K562 (cell line): ENCODE measurements around the gene NPEPL1. TPM values are rescaled to one million over a fixed set of nuclear protein-coding genes. Genes with fewer than 3 reads are reported as not detected.

Source experiments
- ATAC-seq: fragments of 200-7000 bp; cut with Tn5 transposase; 3 replicates; pipeline ENCODE4 v1.9.1; 2020; ENCODE audit warnings: moderate library complexity
- BruUV-seq: library from RNA; stranded (reverse); fragments of 400-500 nt; replicated peaks from 2 replicates; lab custom pipeline; 2021; lab: Mats Ljungman, UMichigan
- CTCF ChIA-PET: fragments of 300-600 bp; formaldehyde crosslinking; extraction: SDS; loops from one replicate; lab custom pipeline; 2021; ENCODE audit warnings: low intra/inter-chr PET ratio; lab: Yijun Ruan, JAX
- POLR2A ChIA-PET: fragments of 300-600, 350-650 bp; sonication (Branson Sonifier 250); formaldehyde crosslinking; extraction: SDS; loops from one replicate; lab custom pipeline; 2021; ENCODE audit warnings: antibody characterized with exemption, inconsistent platforms; lab: Yijun Ruan, JAX
- DNase-seq, 4 experiments: peaks; one replicate each; pipeline versions ENCODE4 v3.0.0 to v3.0.0-alpha.2; 2011 to 2018; ENCODE audit warnings: low spot score in 3 of 4, mixed read lengths in 3 of 4; ENCODE audit errors: extremely low read depth in 1 of 4
- FAIRE-seq: peaks from 2 replicates; lab custom pipeline; 2011; peaks lifted over from hg19 to GRCh38; lab: Jason Lieb, UNC
- H2AFZ ChIP-seq: 2 replicates; pipeline ENCODE4 v1.6.0; 2011; ENCODE audit warnings: low read depth, low read length, control low read depth, inconsistent platforms
- H3K27ac ChIP-seq: fragments of 200-600 bp; 3 replicates; pipeline ENCODE4 v1.8.0; 2011; ENCODE audit warnings: low read depth, mild to moderate bottlenecking, control low read depth, inconsistent platforms, low read length, moderate library complexity, mixed read lengths; ENCODE audit errors: extremely low read depth
- H3K27me3 ChIP-seq, 2 experiments: fragments of 300-600 bp in 1 of 2; 2 replicates in 1 of 2; 3 replicates in 1 of 2; pipeline versions ENCODE4 v1.6.0 to v1.8.0; 2011; ENCODE audit warnings: inconsistent platforms in 2 of 2, low read length in 2 of 2, mild to moderate bottlenecking in 1 of 2, mixed read lengths in 1 of 2, moderate library complexity in 1 of 2; ENCODE audit not compliant: control insufficient read depth in 2 of 2, insufficient read depth in 2 of 2
- H3K36me3 ChIP-seq: fragments of 300-600 bp; 3 replicates; pipeline ENCODE4 v1.8.0; 2011; ENCODE audit warnings: mild to moderate bottlenecking, low read length, inconsistent platforms; ENCODE audit not compliant: control insufficient read depth, insufficient read depth
- H3K4me1 ChIP-seq, 2 experiments: fragments of 200-600 bp in 1 of 2; replicated peaks in 1 of 2; 2 replicates in 1 of 2; 3 replicates in 1 of 2; pipeline versions ENCODE4 v1.5.1 to v1.8.0; 2011; ENCODE audit warnings: inconsistent platforms in 2 of 2, low read length in 2 of 2, mild to moderate bottlenecking in 1 of 2, mixed read lengths in 1 of 2, moderate library complexity in 1 of 2; ENCODE audit not compliant: control insufficient read depth in 2 of 2, insufficient read depth in 2 of 2
- H3K4me2 ChIP-seq: 2 replicates; pipeline ENCODE4 v1.6.1; 2011; ENCODE audit warnings: low read length, control low read depth, inconsistent platforms, mixed read lengths; ENCODE audit not compliant: insufficient read depth
- H3K4me3 ChIP-seq: fragments of 200-600 bp; sonication (generic), shearing (Covaris generic); 2 replicates; pipeline ENCODE4 v1.5.1; 2016; ENCODE audit warnings: control low read depth, inconsistent platforms
- H3K79me2 ChIP-seq: fragments of 200-600 bp; 3 replicates; pipeline ENCODE4 v1.8.0; 2011; ENCODE audit warnings: low read length, inconsistent platforms; ENCODE audit not compliant: control insufficient read depth, insufficient read depth
- H3K9ac ChIP-seq, 2 experiments: 2 replicates each; pipeline versions ENCODE4 v1.6.0 to v1.6.1; 2011; ENCODE audit warnings: low read depth in 2 of 2, low read length in 2 of 2, control low read depth in 1 of 2, inconsistent platforms in 1 of 2, mild to moderate bottlenecking in 1 of 2, mixed read lengths in 1 of 2; ENCODE audit not compliant: insufficient read depth in 1 of 2
- H3K9me1 ChIP-seq: one replicate; pipeline ENCODE4 v1.6.0; 2011; ENCODE audit warnings: inconsistent platforms, mild to moderate bottlenecking, low read length, moderate library complexity; ENCODE audit not compliant: control insufficient read depth, insufficient read depth
- H3K9me3 ChIP-seq: replicated peaks from 2 replicates; pipeline ENCODE4 v1.5.1; 2011; ENCODE audit warnings: low read depth, low read length, inconsistent platforms; ENCODE audit not compliant: control insufficient read depth, insufficient read depth
- H4K20me1 ChIP-seq: replicated peaks from 2 replicates; pipeline ENCODE4 v1.6.1; 2011; ENCODE audit warnings: low read length, inconsistent platforms, mixed read lengths; ENCODE audit not compliant: control insufficient read depth, insufficient read depth
- CHAMP1 ChIP-seq: fragments of 450-650 bp; IDR thresholded peaks from 2 replicates; pipeline ENCODE4 v1.6.1; 2016; ENCODE audit warnings: mild to moderate bottlenecking
- THRB ChIP-seq: fragments of 450-650 bp; formaldehyde crosslinking; conservative IDR thresholded peaks from 2 replicates; pipeline ENCODE4 v1.4.0; 2022; ENCODE audit warnings: mild to moderate bottlenecking, missing genetic modification characterization
- WGBS: fragments of 100-300 bp; shearing (Covaris generic); methylation state at CpG from one replicate; pipeline ENCODE4 v1.1.6; 2016; ENCODE audit warnings: low coverage, mixed read lengths; ENCODE audit not compliant: insufficient coverage; ENCODE audit errors: missing lambda C conversion rate; 5-methylcytosine and 5-hydroxymethylcytosine counted together
- in situ Hi-C: fragments of 300-500 bp; cut with MboI; formaldehyde crosslinking; loops from 4 replicates; pipeline ENCODE4 v1.15.0; 2018; ENCODE audit warnings: inconsistent platforms, mixed read lengths
- intact Hi-C: fragments of 100-400 bp; cut with micrococcal nuclease; formaldehyde crosslinking; loops from 2 replicates; pipeline ENCODE4 v1.14.2; 2022
- polyA plus RNA-seq, 8 experiments: library from polyadenylated mRNA; depleted of rRNA in 4 of 8; stranded (reverse) in 5 of 8; unstranded in 3 of 8; fragments of >200 nt; fragmentation: Nextera tagmentation in 2 of 8; fragmentation: Illumina TruSeq in 1 of 8; extraction: Ambion mirVana in 2 of 8; extraction: Trizol in 1 of 8; gene quantifications; 2 replicates each; pipeline versions ENCODE4 v1.2.1 to v1.2.3, GENCODE V29; 2011 to 2014; ENCODE audit warnings: inconsistent platforms in 1 of 8, missing spikeins in 1 of 8
- total RNA-seq, 7 experiments: library from RNA; depleted of rRNA in 6 of 7; stranded (reverse); fragments of >200 nt in 6 of 7; fragmentation: Illumina TruSeq in 2 of 7; extraction: Trizol in 2 of 7; gene quantifications; 2 replicates each; pipeline versions ENCODE4 v1.2.1 to v1.2.3, GENCODE V29; 2011 to 2021; ENCODE audit warnings: low replicate concordance in 1 of 7

Gene NPEPL1
- total and polyA plus RNA-seq, 9 of the 15 experiments (the other 6 are each of a cell fraction or from before 2014, with no cell fraction given): 0.04 to 5.6 (median 0.94) TPM

GRCh38 chr20:58688414-58688813 is 4.2 kb upstream of the NPEPL1 start:
- Histone ChIP-seq H3K36me3 (no peaks in the 10 kb centered on the region), H3K27ac (no peak overlapping the region; the same call in 2 of the 3 replicates), H3K9me1 (no peaks in the 10 kb centered on the region), H4K20me1 (no peaks in the 10 kb centered on the region), H2AFZ (no peak overlapping the region), H3K79me2 (no peaks in the 10 kb centered on the region), H3K27me3 (no peaks in the 10 kb centered on the region), H3K4me2 (no peak overlapping the region), H3K4me1 (peaks cover 0 to 7% of the 10 kb centered on the region in 2 experiments; a peak in 2 of 5 replicates), H3K9me3 (no peaks in the 10 kb centered on the region), H3K4me3 (no peak overlapping the region), H3K9ac (no peak overlapping the region)
- FAIRE-seq: peak; percentile 59
- in situ Hi-C loops: no loop called here
- no TSS peak for BruUV-seq
- POLR2A ChIA-PET: no interaction called here
- WGBS: 81% methylated on average over 3 of the region's 4 CpGs
- no peak for DNase-seq
- CTCF ChIA-PET: no interaction called here
- TF ChIP-seq CHAMP1: no peak
- TF ChIP-seq THRB (CRISPR knock-in tag): 0 out of 2 replicates have a peak, but pooled peaks have one; percentile 19
- intact Hi-C loops: no loop called here
- ATAC-seq: no peak
